Measurements from ENCODE around the gene SCAF4. TPM values are rescaled to one million over a fixed set of nuclear protein-coding genes. Genes with fewer than 3 reads are reported as not detected.
"Not testable (repeated sequence)": the region's sequence is repeated elsewhere in the genome, so short reads cannot be mapped to it uniquely, and the experiment has no call there.

SCAF4 gene
- total and polyA plus RNA-seq, 9 of the 15 experiments (the other 6 are each of a cell fraction or from before 2014, with no cell fraction given) = 2.3 to 55.7 (median 17.2) TPM

GRCh38 chr21:31634993-31635392 is 96.9 kb downstream of the SCAF4 start:
- ChIA-PET POLR2A (no interaction called here), CTCF (ENCODE audit: low intra/inter-chr PET ratio) (no interaction called here)
- BruUV-seq (replicated peaks) = no TSS peak
- intact Hi-C loops (cut with micrococcal nuclease) = no loop called here
- Histone ChIP-seq H3K9ac (ENCODE audit: insufficient read depth in 1 of 2, low read depth in 2 of 2, low read length in 2 of 2) (no peak overlapping the region), H4K20me1 (replicated peaks; ENCODE audit: control insufficient read depth, insufficient read depth, low read length) (no peaks in the 10 kb centered on the region), H3K4me2 (ENCODE audit: insufficient read depth, low read length) (no peak overlapping the region), H3K9me3 (replicated peaks; ENCODE audit: control insufficient read depth, insufficient read depth, low read depth, low read length) (no peaks in the 10 kb centered on the region), H2AFZ (ENCODE audit: low read depth, low read length) (no peak overlapping the region), H3K9me1 (ENCODE audit: control insufficient read depth, insufficient read depth, low read length) (no peaks in the 10 kb centered on the region), H3K79me2 (ENCODE audit: control insufficient read depth, insufficient read depth, low read length) (no peaks in the 10 kb centered on the region), H3K4me3 (no peak overlapping the region), H3K27me3 (ENCODE audit: control insufficient read depth in 2 of 2, insufficient read depth in 2 of 2, low read length in 2 of 2) (peaks cover 14% of the 10 kb centered on the region in 2 experiments; a peak in 3 of 5 replicates), H3K36me3 (ENCODE audit: control insufficient read depth, insufficient read depth, low read length) (no peaks in the 10 kb centered on the region), H3K27ac (ENCODE audit: extremely low read depth, low read depth, low read length) (no peak overlapping the region), H3K4me1 (replicated peaks in 1 of 2; ENCODE audit: control insufficient read depth in 2 of 2, insufficient read depth in 2 of 2, low read length in 2 of 2) (no peaks in the 10 kb centered on the region)
- in situ Hi-C loops (cut with MboI) = no loop called here
- FAIRE-seq = peak; percentile 46
- ATAC-seq = no peak
- TF ChIP-seq POLR2AphosphoS5 (IDR thresholded peaks at IDR 0.05; ENCODE audit: control insufficient read depth, insufficient read depth, low read depth, low read length) (no peak), TAF7 (tag; IDR thresholded peaks at IDR 0.05) (no peak), HINFP (tag; conservative IDR thresholded peaks at IDR 0.05; ENCODE audit: low read depth) (no peak), ZNF124 (CRISPR knock-in tag; IDR thresholded peaks at IDR 0.05) (no peak), KLF1 (tag; IDR thresholded peaks at IDR 0.05) (no peak), ZNF263 (CRISPR knock-in tag; IDR thresholded peaks at IDR 0.05; ENCODE audit: borderline replicate concordance) (no peak)
- no peak for DNase-seq (ENCODE audit: extremely low read depth in 1 of 4, low spot score in 3 of 4)
- WGBS (ENCODE audit: insufficient coverage, low coverage, missing lambda C conversion rate) = 2% methylated on average over 3 of the region's 3 CpGs

GRCh38 chr21:31631881-31632280 is 100.0 kb downstream of the SCAF4 start:
- ATAC-seq; CTCF ChIA-PET (ENCODE audit: low intra/inter-chr PET ratio); H3K4me3 ChIP-seq; H3K27ac ChIP-seq (ENCODE audit: extremely low read depth, low read depth, low read length); H3K9me3 ChIP-seq (replicated peaks; ENCODE audit: control insufficient read depth, insufficient read depth, low read depth, low read length); POLR2A ChIA-PET; intact Hi-C loops (cut with micrococcal nuclease); H3K4me1 ChIP-seq (replicated peaks in 1 of 2; ENCODE audit: control insufficient read depth in 2 of 2, insufficient read depth in 2 of 2, low read length in 2 of 2); H3K79me2 ChIP-seq (ENCODE audit: control insufficient read depth, insufficient read depth, low read length); H3K9ac ChIP-seq (ENCODE audit: insufficient read depth in 1 of 2, low read depth in 2 of 2, low read length in 2 of 2); FAIRE-seq; H2AFZ ChIP-seq (ENCODE audit: low read depth, low read length); BruUV-seq (replicated peaks); H4K20me1 ChIP-seq (replicated peaks; ENCODE audit: control insufficient read depth, insufficient read depth, low read length); H3K36me3 ChIP-seq (ENCODE audit: control insufficient read depth, insufficient read depth, low read length); H3K9me1 ChIP-seq (ENCODE audit: control insufficient read depth, insufficient read depth, low read length); DNase-seq (ENCODE audit: extremely low read depth in 1 of 4, low spot score in 3 of 4); in situ Hi-C loops (cut with MboI); H3K4me2 ChIP-seq (ENCODE audit: insufficient read depth, low read length): not testable (repeated sequence)
- 8% methylated on average over 6 of the region's 6 CpGs for WGBS (ENCODE audit: insufficient coverage, low coverage, missing lambda C conversion rate)
- peaks cover 35 to 36% of the 10 kb centered on the region in 2 experiments for H3K27me3 ChIP-seq (ENCODE audit: control insufficient read depth in 2 of 2, insufficient read depth in 2 of 2, low read length in 2 of 2)

Data from K562 (cell line).